ENCODE data around the gene NTN1. TPM values are rescaled to one million over a fixed set of nuclear protein-coding genes. Genes with fewer than 3 reads are reported as not detected.

Gene NTN1
- total RNA-seq, 1 experiment from 2014 or later, result 4.2 TPM

- no peak overlapping the region for H3K9ac ChIP-seq (ENCODE audit: low read length)
- H3K9me3 ChIP-seq (ENCODE audit: control insufficient read depth in 1 of 2, insufficient read depth in 1 of 2, low read depth in 1 of 2, low read length in 2 of 2), result no peaks in the 10 kb centered on the region; a peak in 1 of 4 replicates
- no peak overlapping the region for H3K27ac ChIP-seq (ENCODE audit: low read depth, low read length)
- no peaks in the 10 kb centered on the region for H3K9me2 ChIP-seq (ENCODE audit: insufficient read depth)
- no peaks in the 10 kb centered on the region for H3K4me1 ChIP-seq (ENCODE audit: control insufficient read depth in 1 of 2, insufficient read depth in 2 of 2, low read length in 2 of 2)
- DNase-seq (ENCODE audit: low read depth, low spot score) (no peak), ATAC-seq (no peak)
- RAD21 ChIA-PET (ENCODE audit: low non-redundant PET in 1 of 2, low total read pairs in 2 of 2, uncharacterized antibody in 2 of 2, unreplicated experiment in 2 of 2), result no interaction called here
- intact Hi-C loops (cut with micrococcal nuclease), result no loop called here
- no peak overlapping the region for H2AFZ ChIP-seq (ENCODE audit: low read depth, low read length, poor library complexity, severe bottlenecking)
- no peaks in the 10 kb centered on the region for H4K20me1 ChIP-seq (ENCODE audit: insufficient read depth)
- CTCF ChIA-PET, result no interaction called here
- H3K4me3 ChIP-seq (replicated peaks in 1 of 2; ENCODE audit: low read depth in 1 of 2, low read length in 2 of 2), result no peak overlapping the region
- H3K79me2 ChIP-seq (ENCODE audit: insufficient read depth, low read length), result no peaks in the 10 kb centered on the region
- no TSS peak for BruUV-seq (replicated peaks)
- H3K27me3 ChIP-seq (ENCODE audit: insufficient read depth, low read length), result no peaks in the 10 kb centered on the region
- POLR2A ChIA-PET, result no interaction called here
- no peak for TF ChIP-seq ZFX (IDR thresholded peaks at IDR 0.05)
- TF ChIP-seq ATF3 (IDR thresholded peaks at IDR 0.05), result no peak
- no peak for TF ChIP-seq YY1 (IDR thresholded peaks at IDR 0.05; ENCODE audit: extremely low read depth, insufficient replicate concordance, low read depth, low read length)
- no peak for TF ChIP-seq EZH2 (IDR thresholded peaks at IDR 0.05)
- no peak for TF ChIP-seq SP1 (IDR thresholded peaks at IDR 0.05; ENCODE audit: low read depth)
- TF ChIP-seq SRF (IDR thresholded peaks at IDR 0.05; ENCODE audit: low read depth), result no peak
- TF ChIP-seq ZBTB33 (IDR thresholded peaks at IDR 0.05; ENCODE audit: extremely low read depth, insufficient replicate concordance, low read length), result no peak
- TF ChIP-seq TCF7L2 (IDR thresholded peaks at IDR 0.05; ENCODE audit: borderline replicate concordance, extremely low read depth, insufficient read depth, insufficient read length), result no peak
- no peak for TF ChIP-seq ELF1 (IDR thresholded peaks at IDR 0.05; ENCODE audit: borderline replicate concordance, low read depth)
- no peak for TF ChIP-seq CBX3 (IDR thresholded peaks at IDR 0.05; ENCODE audit: low read depth)
- no peak for TF ChIP-seq FOSL1 (IDR thresholded peaks at IDR 0.05; ENCODE audit: low read depth)
- TF ChIP-seq MAX (IDR thresholded peaks at IDR 0.05), result no peak
- no peak for TF ChIP-seq SIN3A (IDR thresholded peaks at IDR 0.05; ENCODE audit: low read depth)
- no peak for TF ChIP-seq ZNF274 (IDR thresholded peaks at IDR 0.05; ENCODE audit: low read depth, low read length)
- no peak for TF ChIP-seq CEBPB (IDR thresholded peaks at IDR 0.05; ENCODE audit: low read depth)
- no peak for TF ChIP-seq RAD21 (IDR thresholded peaks at IDR 0.05; ENCODE audit: low read depth)
- TF ChIP-seq POLR2A (IDR thresholded peaks at IDR 0.05; ENCODE audit: borderline replicate concordance, extremely low read depth, insufficient read depth, insufficient read length), result no peak
- no peak for TF ChIP-seq CTCF (IDR thresholded peaks at IDR 0.05 in 2 of 3, conservative IDR thresholded peaks at IDR 0.05 in 1 of 3; ENCODE audit: borderline replicate concordance in 1 of 3, insufficient read depth in 1 of 3, low read depth in 2 of 3, low read length in 2 of 3)
- H3K36me3 ChIP-seq (ENCODE audit: control insufficient read depth in 1 of 2, insufficient read depth in 2 of 2, low read length in 2 of 2), result no peaks in the 10 kb centered on the region
- no peak overlapping the region for H3K4me2 ChIP-seq (ENCODE audit: low read length)
Measured at GRCh38 chr17:9229160-9229825, 208.0 kb downstream of the NTN1 start.

Measured in HCT116 (cell line).